ENCODE data around the gene FERMT3. TPM values are rescaled to one million over a fixed set of nuclear protein-coding genes. Genes with fewer than 3 reads are reported as not detected.
A peak's percentile ranks its signal among the peaks of the same experiment; 100 is the strongest.
"Not testable (repeated sequence)": the region's sequence is repeated elsewhere in the genome, so short reads cannot be mapped to it uniquely, and the experiment has no call there.

The FERMT3 gene
- 58.9 TPM for total RNA-seq
- long read RNA-seq, transcript FERMT3-202 (15 exons, 2,481 nt), result major isoform, 30 of 61 reads
- long read RNA-seq, partial matches to known transcripts, result 19 of 61 reads
- long read RNA-seq, other reads (novel, unspliced or antisense), result 12 of 61 reads

- DNase-seq (ENCODE audit: low spot score), result no peak
These were observed at the start of gene FERMT3 for GRCh38 chr11:64206457-64207255. Gene FERMT3, plus strand, starts transcription at chr11:64206721. Its CDS starts 644 bp downstream, at chr11:64207365.

- DNase-seq (ENCODE audit: low spot score), result no peak
These were observed 48.7 kb upstream of the FERMT3 start for GRCh38 chr11:64157631-64158394.

- no peak for DNase-seq (ENCODE audit: low spot score)
These were observed 45.5 kb upstream of the FERMT3 start for GRCh38 chr11:64161037-64161436.

- not testable (repeated sequence) for DNase-seq (ENCODE audit: low spot score)
These were observed 43.8 kb upstream of the FERMT3 start for GRCh38 chr11:64162769-64163168.

- DNase-seq (ENCODE audit: low spot score), result no peak
These were observed 42.6 kb upstream of the FERMT3 start for GRCh38 chr11:64163951-64164350.

GRCh38 chr11:64164392-64165312 lies 41.9 kb upstream of the FERMT3 start:
- no peak for DNase-seq (ENCODE audit: low spot score)

GRCh38 chr11:64165481-64165841 lies 41.1 kb upstream of the FERMT3 start:
- DNase-seq (ENCODE audit: low spot score), result no peak

GRCh38 chr11:64165842-64166635 lies 40.5 kb upstream of the FERMT3 start, which contains the start of gene MACROD1:
Gene MACROD1, minus strand, starts transcription at chr11:64166113. Its CDS starts 119 bp downstream, at chr11:64165994.
- peak; percentile 96 for DNase-seq (ENCODE audit: low spot score)

GRCh38 chr11:64170419-64170818 lies 36.1 kb upstream of the FERMT3 start:
- no peak for DNase-seq (ENCODE audit: low spot score)

GRCh38 chr11:64173616-64174355 lies 32.7 kb upstream of the FERMT3 start:
- DNase-seq (ENCODE audit: low spot score), result no peak

- no peak for DNase-seq (ENCODE audit: low spot score)
These were observed 29.8 kb upstream of the FERMT3 start for GRCh38 chr11:64176751-64177150.

- DNase-seq (ENCODE audit: low spot score), result no peak
These were observed 28.3 kb upstream of the FERMT3 start for GRCh38 chr11:64178203-64178602.

GRCh38 chr11:64178951-64179639 lies 27.4 kb upstream of the FERMT3 start:
- DNase-seq (ENCODE audit: low spot score), result no peak

- no peak for DNase-seq (ENCODE audit: low spot score)
These were observed 25.6 kb upstream of the FERMT3 start for GRCh38 chr11:64180891-64181290.

- DNase-seq (ENCODE audit: low spot score), result peak; percentile 95
These were observed 24.8 kb upstream of the FERMT3 start for GRCh38 chr11:64181506-64182411.

GRCh38 chr11:64183890-64184289 lies 22.6 kb upstream of the FERMT3 start:
- DNase-seq (ENCODE audit: low spot score), result no peak

GRCh38 chr11:64185175-64185692 lies 21.3 kb upstream of the FERMT3 start:
- DNase-seq (ENCODE audit: low spot score), result peak; percentile 96
